Transverse colon (tissue), 4 donors: Measurements from ENCODE around the gene ANOS1. TPM values are rescaled to one million over a fixed set of nuclear protein-coding genes. Genes with fewer than 3 reads are reported as not detected.

Experiments
- DNase-seq: peaks from one replicate; pipeline ENCODE4 v3.0.0-alpha.2; 2019
- H3K27ac ChIP-seq, 4 donors: fragments of 200-600 bp; sonication (generic); 2 replicates each; pipeline ENCODE4 v1.5.1; 2016 to 2018; ENCODE audit warnings: inconsistent platforms in 4 of 4
- H3K27me3 ChIP-seq: fragments of 200-600 bp; sonication (generic); 2 replicates; pipeline ENCODE4 v1.5.1; 2017; ENCODE audit warnings: inconsistent platforms
- H3K36me3 ChIP-seq, 4 donors: fragments of 200-600 bp; sonication (generic); 2 replicates each; pipeline ENCODE4 v1.5.1; 2017 to 2019; ENCODE audit warnings: inconsistent platforms in 4 of 4
- H3K4me1 ChIP-seq, 4 donors: fragments of 200-600 bp; sonication (generic); 2 replicates each; pipeline ENCODE4 v1.5.1; 2017 to 2020; ENCODE audit warnings: inconsistent platforms in 4 of 4
- H3K4me3 ChIP-seq, 4 donors: fragments of 200-600 bp; sonication (generic); 1 replicate in 1 of 4; 2 replicates in 3 of 4; pipeline versions ENCODE4 v1.5.1 to v1.6.1; 2017 to 2019; ENCODE audit warnings: inconsistent platforms in 4 of 4
- H3K9me3 ChIP-seq, 2 donors: fragments of 200-600 bp; sonication (generic); 2 replicates each; pipeline ENCODE4 v1.5.1; 2017 to 2019; ENCODE audit warnings: inconsistent platforms in 2 of 2
- EP300 ChIP-seq: sonication (generic); formaldehyde crosslinking; IDR thresholded peaks from one replicate; pipeline ENCODE4 v1.6.1; 2017; ENCODE audit warnings: antibody characterized with exemption, low read depth
- POLR2A ChIP-seq: fragments of 450-650 bp; IDR thresholded peaks from one replicate; pipeline ENCODE4 v1.6.1; 2016; ENCODE audit warnings: antibody characterized with exemption, mild to moderate bottlenecking, moderate library complexity
- POLR2AphosphoS5 ChIP-seq, 3 donors: sonication (generic); formaldehyde crosslinking; IDR thresholded peaks; one replicate each; pipeline ENCODE4 v1.6.1; 2016; ENCODE audit warnings: antibody characterized with exemption in 3 of 3
- WGBS, 2 donors: methylation state at CpG; one replicate each; pipeline ENCODE4 v1.1.5; 2018; ENCODE audit warnings: low coverage in 1 of 2; 5-methylcytosine and 5-hydroxymethylcytosine counted together
- in situ Hi-C, 4 donors: fragments of 200-750 bp; cut with MboI; loops; one replicate each; pipeline versions ENCODE4 v1.15.0 to v1.15.1; 2017; ENCODE audit warnings: low sequenced_read_pairs in 3 of 4, low pct_ligation_motif_present in 1 of 4, low pct_unique_long_range_greater_than_20kb in 1 of 4
- intact Hi-C: fragments of 100-400 bp; cut with DNase I; formaldehyde crosslinking; loops from one replicate; pipeline ENCODE4 v1.15.1; 2023; ENCODE audit warnings: low total_unique reads
- total RNA-seq, 4 donors: library from RNA; depleted of rRNA; stranded (reverse); fragments of >200 nt; gene quantifications; one replicate each; pipeline ENCODE4 v1.1.0, GENCODE V29; 2016
- TF ChIP-seq, protein P1 (sequence below), 5 experiments: fragments of 200-600 bp in 3 of 5; fragments of 450-650 bp in 2 of 5; sonication (generic) in 3 of 5; IDR thresholded peaks; 1 replicate in 2 of 5; 2 replicates in 3 of 5; pipeline ENCODE4 v1.5.1; 2016 to 2017; ENCODE audit warnings: antibody characterized with exemption in 5 of 5, inconsistent platforms in 3 of 5, mild to moderate bottlenecking in 2 of 5, moderate library complexity in 1 of 5

The ANOS1 gene
- total RNA-seq, 4 donors from 2014 or later = 0.14 to 0.16 TPM; not detected in 2

DNA sequence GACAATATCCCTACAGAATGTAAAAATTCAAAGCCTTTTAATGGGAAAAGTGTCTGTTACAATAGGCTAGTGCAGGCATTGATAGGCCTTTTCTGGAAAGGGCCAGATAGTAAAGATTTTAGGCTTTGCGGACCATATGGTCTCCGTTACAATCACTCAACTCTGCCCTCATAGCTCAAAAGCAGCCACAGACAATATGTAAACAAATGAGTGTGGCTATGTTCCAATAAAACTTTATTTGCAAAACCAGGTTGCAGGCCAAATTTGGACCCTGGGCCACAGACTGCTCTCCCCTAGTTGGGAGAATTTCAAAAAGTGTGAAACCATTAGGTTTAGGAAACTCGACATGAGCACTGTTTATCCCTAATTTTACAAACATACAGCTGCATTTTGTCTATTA, 155.1 kb downstream of the ANOS1 start:
- WGBS, 2 donors = 75% methylated on average over 3 of the region's 3 CpGs; no CpG with 5 or more reads in 1 of the 2 donors
- Histone ChIP-seq H3K4me1 (no peaks in the 10 kb centered on the region), H3K9me3 (no peaks in the 10 kb centered on the region), H3K4me3 (no peak overlapping the region), H3K27ac (no peak overlapping the region), H3K36me3 (no peaks in the 10 kb centered on the region), H3K27me3 (no peaks in the 10 kb centered on the region)
- intact Hi-C loops = no loop called here
- no peak for DNase-seq
- in situ Hi-C loops = no loop called here
- TF ChIP-seq, protein P1, sequence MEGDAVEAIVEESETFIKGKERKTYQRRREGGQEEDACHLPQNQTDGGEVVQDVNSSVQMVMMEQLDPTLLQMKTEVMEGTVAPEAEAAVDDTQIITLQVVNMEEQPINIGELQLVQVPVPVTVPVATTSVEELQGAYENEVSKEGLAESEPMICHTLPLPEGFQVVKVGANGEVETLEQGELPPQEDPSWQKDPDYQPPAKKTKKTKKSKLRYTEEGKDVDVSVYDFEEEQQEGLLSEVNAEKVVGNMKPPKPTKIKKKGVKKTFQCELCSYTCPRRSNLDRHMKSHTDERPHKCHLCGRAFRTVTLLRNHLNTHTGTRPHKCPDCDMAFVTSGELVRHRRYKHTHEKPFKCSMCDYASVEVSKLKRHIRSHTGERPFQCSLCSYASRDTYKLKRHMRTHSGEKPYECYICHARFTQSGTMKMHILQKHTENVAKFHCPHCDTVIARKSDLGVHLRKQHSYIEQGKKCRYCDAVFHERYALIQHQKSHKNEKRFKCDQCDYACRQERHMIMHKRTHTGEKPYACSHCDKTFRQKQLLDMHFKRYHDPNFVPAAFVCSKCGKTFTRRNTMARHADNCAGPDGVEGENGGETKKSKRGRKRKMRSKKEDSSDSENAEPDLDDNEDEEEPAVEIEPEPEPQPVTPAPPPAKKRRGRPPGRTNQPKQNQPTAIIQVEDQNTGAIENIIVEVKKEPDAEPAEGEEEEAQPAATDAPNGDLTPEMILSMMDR (IDR thresholded peaks at IDR 0.05) = no peak
- TF ChIP-seq POLR2AphosphoS5 (IDR thresholded peaks at IDR 0.05) = no peak
- TF ChIP-seq EP300 = no peak
- TF ChIP-seq POLR2A = no peak

DNA sequence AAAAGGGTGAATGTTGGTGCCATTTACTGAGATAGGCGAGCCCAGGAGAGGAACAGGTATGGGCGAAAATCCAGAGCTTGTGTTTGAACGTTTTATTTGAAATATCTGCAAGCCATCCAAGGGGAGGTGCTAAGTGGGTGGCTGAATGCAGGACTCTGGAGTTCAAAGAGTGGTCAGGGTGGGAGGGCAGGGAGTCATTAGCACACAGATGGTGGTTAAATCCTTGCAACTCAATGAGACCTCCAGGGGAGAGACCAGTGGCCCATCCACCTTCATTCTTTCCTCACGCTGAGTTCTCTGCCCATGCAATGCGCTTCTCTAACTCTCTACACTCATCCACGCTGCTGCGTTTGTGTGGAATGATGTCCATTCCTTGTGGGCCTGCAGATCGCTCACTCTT, 166.2 kb downstream of the ANOS1 start:
- Histone ChIP-seq H3K27me3 (no peaks in the 10 kb centered on the region), H3K36me3 (no peaks in the 10 kb centered on the region), H3K9me3 (no peaks in the 10 kb centered on the region), H3K4me1 (no peaks in the 10 kb centered on the region), H3K4me3 (no peak overlapping the region), H3K27ac (no peak overlapping the region)
- DNase-seq = no peak
- 57% methylated on average over 8 of the region's 8 CpGs; no CpG with 5 or more reads in 1 of the 2 donors for WGBS, 2 donors
- in situ Hi-C loops = no loop called here
- TF ChIP-seq POLR2AphosphoS5 (IDR thresholded peaks at IDR 0.05) = no peak
- intact Hi-C loops = no loop called here

DNA sequence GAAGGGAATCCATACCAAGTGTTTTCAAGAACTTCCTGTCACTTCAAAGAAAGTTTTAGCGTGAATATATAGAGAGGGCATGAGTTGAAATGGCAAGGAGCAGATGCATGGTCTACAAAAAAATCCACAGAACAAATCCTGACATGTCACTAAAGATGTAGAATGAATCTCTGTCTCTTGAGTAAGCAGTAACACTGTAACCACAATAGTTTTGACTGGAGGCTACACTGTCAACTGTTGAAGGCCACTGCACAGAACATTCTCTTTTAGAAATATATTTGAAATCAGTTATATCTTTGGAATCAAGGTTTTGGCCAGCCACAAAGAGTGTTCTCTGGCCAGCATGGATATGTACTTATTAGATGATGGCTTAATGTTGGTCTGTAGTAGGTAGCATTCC, 183.5 kb downstream of the ANOS1 start:
- Histone ChIP-seq H3K27me3 (no peaks in the 10 kb centered on the region), H3K27ac (no peak overlapping the region), H3K9me3 (no peaks in the 10 kb centered on the region), H3K36me3 (no peaks in the 10 kb centered on the region), H3K4me3 (no peak overlapping the region), H3K4me1 (no peaks in the 10 kb centered on the region)
- DNase-seq = no peak
- in situ Hi-C loops = no loop called here
- 69 to 100% methylated on average over 1 of the region's 1 CpG for WGBS, 2 donors
- TF ChIP-seq, protein P1 (IDR thresholded peaks at IDR 0.05) = no peak
- no peak for TF ChIP-seq POLR2A
- intact Hi-C loops = no loop called here

DNA sequence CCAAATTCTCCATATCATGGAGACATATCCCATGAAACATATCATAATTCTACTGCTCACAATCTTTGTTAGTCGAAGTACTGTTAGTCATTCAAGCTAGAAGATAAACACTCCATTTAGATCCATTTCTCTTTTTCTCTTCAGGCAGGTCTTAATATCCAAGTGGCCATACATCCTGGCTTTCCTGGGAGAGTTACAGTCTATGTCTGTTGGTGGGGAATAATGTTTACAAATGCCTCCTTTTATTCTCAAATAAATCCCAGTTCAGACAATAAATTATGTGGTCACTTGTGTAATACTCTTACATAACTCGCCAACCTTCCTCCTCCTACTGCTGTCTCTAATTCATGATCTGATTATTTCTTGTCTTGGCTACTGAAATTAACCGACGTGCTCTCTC, 185.2 kb downstream of the ANOS1 start:
- in situ Hi-C loops = no loop called here
- intact Hi-C loops = no loop called here
- no peak overlapping the region for H3K4me3 ChIP-seq

DNA sequence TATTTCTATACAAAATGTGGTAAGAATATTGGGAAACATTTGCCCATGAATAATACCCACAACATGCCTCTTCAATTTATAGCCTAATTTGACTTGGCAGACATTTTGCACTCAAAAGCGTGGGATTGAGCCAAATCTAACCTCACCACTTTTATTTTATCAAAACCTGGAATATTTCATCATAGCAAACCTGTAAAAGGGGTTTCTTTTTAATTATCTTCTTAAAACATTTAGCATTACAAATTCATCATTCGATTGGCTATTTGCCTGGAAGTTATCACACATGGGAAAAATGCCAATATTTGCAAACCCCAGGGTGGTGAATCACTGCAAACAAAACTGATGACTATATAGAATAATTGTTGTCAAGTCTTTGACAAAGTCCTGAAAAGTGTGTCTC, 211.1 kb downstream of the ANOS1 start:
- no peaks in the 10 kb centered on the region for H3K27me3 ChIP-seq
- H3K36me3 ChIP-seq = no peaks in the 10 kb centered on the region
- TF ChIP-seq EP300 = no peak
- no peak for TF ChIP-seq POLR2AphosphoS5 (IDR thresholded peaks at IDR 0.05)
- no peak for TF ChIP-seq POLR2A
- TF ChIP-seq, protein P1 (IDR thresholded peaks at IDR 0.05) = no peak
- WGBS, 2 donors = 45 to 50% methylated on average over 2 of the region's 2 CpGs
- H3K9me3 ChIP-seq = no peaks in the 10 kb centered on the region
- no peak overlapping the region for H3K4me3 ChIP-seq
- H3K27ac ChIP-seq = no peak overlapping the region
- intact Hi-C loops = no loop called here
- no peak for DNase-seq
- H3K4me1 ChIP-seq = no peaks in the 10 kb centered on the region
- in situ Hi-C loops = no loop called here

More for the DNA sequence above, 185.2 kb downstream of the ANOS1 start:
- H3K36me3 ChIP-seq = no peaks in the 10 kb centered on the region
- DNase-seq = no peak
- no peaks in the 10 kb centered on the region for H3K9me3 ChIP-seq
- no peaks in the 10 kb centered on the region for H3K27me3 ChIP-seq
- WGBS, 2 donors = 55 to 71% methylated on average over 1 to 4 of the region's 4 CpGs
- TF ChIP-seq POLR2A (no peak), POLR2AphosphoS5 (IDR thresholded peaks at IDR 0.05) (no peak), EP300 (no peak)
- TF ChIP-seq, protein P1 (IDR thresholded peaks at IDR 0.05) = no peak
- no peaks in the 10 kb centered on the region for H3K4me1 ChIP-seq
- H3K27ac ChIP-seq = no peak overlapping the region
